NOMO-1 treated with DMSO at 0.1 percent for 48 hours (cell line): Measurements from ENCODE around the gene HNRNPA1L2.
"Not testable (repeated sequence)": the region's sequence is repeated elsewhere in the genome, so short reads cannot be mapped to it uniquely, and the experiment has no call there.

Experiments used
- DNase-seq: peaks from one replicate; lab custom pipeline; 2025; ENCODE audit not compliant: unreplicated experiment; lab: John Stamatoyannopoulos, UW

HNRNPA1L2 gene

DNA sequence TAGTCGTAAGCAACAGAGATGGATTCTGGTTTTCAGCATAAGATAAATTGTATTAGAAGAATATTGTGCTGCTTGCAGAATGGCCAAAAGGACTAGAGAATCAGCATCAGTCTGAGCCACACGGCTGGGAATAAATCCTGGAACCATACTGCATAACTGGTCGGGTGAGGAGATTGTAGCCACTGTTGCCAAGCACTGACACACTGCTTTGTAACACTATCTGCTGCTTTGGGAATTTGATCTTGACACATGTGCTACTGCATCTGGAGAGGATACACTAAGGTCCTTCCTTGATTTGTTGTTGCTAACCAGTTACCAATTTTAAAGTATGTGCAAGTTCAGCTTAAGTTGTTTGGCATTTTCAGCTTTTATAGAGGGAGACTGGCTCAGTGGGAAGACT is 1.9 kb downstream of the HNRNPA1L2 start:
- no peak for DNase-seq

DNA sequence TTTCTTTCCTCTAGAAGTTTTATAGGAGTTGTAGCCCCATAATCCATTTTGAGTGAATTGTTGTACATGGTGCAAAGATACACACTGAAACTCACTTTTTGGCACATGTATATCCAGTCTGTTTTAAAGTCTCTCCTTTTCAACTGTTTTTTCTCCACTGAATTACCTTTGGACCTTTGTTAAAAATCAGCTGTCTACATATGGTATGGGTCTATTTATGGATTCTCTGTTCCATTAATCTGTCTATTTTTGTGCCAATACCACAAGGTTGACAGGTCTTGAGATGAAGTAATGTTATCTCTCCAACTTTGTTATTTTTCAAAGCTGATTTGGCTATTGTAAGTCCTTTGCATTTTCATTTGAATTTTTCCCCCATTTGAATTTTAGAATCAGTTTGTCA is 4.7 kb downstream of the HNRNPA1L2 start:
- DNase-seq, result no peak

DNA sequence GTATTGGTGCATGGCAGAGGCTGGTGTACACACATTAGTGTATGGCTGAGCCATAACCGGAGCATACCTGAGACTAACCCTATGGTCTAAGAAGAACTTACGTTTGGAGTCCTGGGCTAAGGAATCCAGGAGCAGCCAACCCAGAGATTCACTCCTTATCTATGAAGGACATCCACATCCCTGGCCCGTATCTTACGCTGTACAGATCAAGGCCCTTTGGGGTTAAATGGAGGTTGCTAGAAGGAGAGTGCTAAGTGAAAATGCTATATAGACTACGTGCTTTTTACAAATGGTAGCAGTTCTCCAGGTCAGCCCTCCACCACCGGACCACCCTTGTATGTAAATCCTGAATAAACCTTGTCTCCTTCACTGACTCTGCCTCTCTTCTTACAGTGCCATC is 8.5 kb downstream of the HNRNPA1L2 start:
- no peak for DNase-seq

DNA sequence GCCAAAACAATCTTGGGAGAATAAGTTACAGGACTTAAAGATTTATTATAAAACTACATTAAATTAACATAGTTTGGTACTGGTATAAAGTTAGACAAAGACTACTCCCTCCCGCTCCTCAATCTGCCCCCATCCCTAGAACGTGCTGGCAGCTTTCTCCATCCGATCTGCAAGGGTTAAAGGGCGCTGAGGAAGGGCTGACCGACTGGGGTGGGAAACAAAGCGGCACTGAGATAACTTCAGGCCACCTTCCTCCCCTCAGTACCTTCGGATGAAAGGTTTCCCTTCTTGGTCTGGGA is 9.6 kb downstream of the HNRNPA1L2 start:
- no peak for DNase-seq

DNA sequence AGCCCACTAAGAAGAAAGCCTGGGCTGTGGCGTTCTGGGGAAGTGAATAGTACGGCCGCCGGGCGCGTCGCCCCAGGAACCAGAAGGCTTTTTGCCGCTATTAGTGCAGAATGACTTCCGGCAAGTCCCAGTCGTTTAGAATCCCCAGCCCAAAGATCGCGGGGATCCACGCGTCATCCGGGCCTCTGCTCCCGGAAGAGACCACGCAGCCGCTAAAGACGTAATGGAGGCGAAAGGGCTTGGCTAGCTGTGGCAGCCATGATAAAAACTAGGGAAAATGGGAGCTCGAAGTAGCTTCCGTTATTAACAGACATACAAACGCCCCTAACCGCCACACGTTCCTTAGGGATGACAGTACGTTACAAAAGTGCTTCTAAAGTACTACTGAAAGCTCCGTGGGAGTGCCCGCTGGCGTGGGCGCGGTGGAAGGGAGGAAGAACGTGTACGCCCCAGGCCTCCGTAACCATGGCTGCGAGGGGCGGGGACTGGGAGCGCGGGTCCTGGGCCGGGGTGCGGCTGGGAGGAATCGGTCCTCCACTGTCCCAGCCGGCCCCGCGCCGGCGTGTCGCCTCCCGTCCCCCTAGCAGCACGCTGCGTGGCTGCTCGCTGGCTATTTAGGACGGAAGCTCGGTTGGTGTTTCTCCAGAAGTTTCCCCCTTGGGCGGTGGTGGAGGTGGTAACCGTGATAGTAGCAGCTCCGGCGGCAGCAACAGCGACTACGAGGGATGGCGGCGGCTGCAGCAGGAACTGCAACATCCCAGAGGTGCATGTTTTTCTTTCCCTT is 10.2 kb downstream of the HNRNPA1L2 start, which contains the start of gene SUGT1:
Gene SUGT1 (plus strand): TSS at position 641 of the 784 bp plus-strand sequence. CDS start 85 bp downstream, at position 726.
- peak; percentile 95 for DNase-seq

DNA sequence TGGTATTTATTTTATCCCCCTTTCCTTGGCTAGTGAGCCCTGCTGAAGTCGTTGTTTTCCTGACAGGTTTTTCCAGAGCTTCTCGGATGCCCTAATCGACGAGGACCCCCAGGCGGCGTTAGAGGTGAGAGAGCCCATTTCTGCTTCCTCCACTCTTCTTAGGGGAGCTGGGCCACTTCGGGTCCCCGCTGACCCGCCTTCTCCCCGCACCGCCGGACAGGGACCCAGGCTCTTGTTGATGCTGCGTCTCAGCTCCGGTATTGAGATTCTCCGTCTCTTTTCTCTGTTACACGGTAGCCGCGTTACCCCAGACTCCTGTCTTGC is 10.7 kb downstream of the HNRNPA1L2 start:
- no peak for DNase-seq

DNA sequence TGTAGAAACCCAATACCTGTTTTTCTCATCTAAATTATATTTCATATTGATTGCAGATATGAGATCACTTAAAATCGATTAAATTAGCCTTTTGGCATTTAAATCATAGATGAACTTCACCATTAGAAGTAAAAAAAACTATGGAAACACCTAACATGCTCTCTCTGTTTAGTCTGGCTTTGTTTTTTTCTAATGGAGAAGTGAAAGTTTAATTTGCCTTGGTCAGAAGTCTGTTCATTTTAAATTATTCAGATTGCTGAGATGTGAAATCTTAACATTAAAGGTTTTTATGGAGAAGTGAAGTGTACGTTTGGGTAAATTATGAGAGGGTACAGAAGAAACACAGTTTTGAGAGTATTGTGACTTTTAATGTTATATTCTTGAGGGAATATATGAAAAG is 17.1 kb downstream of the HNRNPA1L2 start:
- DNase-seq, result no peak

DNA sequence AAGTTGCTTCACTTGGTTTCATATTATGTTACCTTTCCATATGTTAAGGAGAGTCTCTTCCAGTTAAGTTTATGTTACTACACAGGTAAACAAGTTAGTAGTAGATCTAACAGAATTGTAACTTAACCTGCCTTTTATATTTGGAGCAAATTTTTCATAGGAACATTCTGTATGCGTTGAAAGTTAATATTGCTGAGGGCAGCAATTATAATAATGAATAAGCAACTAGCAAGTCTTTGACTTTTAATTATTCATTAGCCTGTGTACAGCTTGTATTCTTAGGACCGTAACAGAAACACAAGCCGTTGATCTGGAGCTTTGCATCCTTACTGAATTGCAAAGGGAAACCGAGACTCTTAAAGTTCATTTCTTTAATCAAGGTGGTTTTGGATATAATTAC is 22.0 kb downstream of the HNRNPA1L2 start:
- no peak for DNase-seq

DNA sequence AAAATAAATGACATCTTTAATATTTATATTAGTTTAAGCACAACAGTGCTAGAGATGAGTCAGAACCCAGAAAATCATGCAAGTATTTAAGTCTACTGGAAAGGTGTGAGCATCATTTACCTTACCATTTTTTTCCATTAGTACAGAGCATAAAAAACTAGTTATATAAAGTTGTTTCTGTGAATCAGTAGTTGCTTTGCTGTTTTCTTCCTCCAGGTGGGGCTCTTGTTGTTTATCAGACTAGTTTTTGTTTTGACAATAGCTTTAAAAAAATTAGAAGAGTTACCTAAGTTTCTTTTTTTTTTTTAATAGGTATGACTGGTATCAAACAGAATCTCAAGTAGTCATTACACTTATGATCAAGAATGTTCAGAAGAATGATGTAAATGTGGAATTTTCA is 23.1 kb downstream of the HNRNPA1L2 start:
- no peak for DNase-seq

DNA sequence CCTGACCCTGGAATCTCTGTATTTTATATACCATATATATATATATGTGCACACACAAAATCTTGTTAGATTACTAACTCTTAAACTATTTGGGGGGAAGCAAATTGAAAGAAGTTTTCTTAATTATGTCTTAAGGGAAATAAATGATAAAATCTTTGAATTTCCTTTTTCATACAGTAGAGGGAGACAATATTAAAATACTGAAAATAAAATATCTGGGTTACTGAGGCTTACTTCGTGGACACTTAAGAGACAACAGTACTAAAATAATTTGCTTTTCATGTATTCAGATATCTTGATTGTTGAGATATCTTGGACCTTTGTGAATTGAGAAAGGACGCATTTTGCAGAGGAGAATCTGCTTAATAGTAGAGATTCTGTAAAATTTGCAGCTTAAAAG is 27.4 kb downstream of the HNRNPA1L2 start:
- DNase-seq, result no peak

DNA sequence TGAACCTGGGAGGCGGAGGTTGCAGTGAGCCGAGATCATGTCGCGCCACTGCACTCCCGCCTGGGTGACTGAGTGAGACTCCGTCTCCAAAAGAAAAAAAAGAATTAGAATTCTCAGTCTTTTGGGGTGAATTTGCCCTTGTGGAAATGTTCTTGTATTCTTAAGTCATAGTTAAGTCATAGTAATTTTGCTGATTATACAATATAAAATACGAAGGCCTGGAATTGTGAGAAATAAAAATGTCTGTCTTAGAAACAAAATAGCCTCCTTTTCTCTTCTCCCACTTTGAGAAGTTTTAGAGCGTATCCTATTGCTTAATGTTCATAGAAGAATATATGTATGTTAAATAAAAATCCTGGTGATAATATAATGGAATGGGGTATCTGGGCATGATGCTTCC is 28.5 kb downstream of the HNRNPA1L2 start:
- DNase-seq, result no peak

DNA sequence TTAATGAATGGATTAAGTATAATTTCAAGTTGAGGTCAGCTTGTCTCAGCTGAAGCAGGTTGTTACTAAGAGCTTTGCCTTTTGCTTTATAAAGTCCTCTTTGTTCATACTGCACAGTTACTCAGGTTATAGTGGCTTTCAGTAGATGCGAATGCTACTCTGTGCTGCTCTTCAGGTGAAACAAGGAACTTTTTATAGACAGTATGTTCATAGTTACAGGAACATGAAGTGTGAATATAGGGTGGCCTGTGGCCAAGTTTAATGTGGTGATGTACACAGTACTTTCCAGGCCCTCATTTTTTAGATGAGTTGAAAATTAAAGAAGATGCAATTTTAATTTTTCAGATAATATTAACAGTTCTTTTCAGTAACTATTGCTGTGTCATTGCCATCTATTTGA is 31.2 kb downstream of the HNRNPA1L2 start:
- DNase-seq, result no peak

DNA sequence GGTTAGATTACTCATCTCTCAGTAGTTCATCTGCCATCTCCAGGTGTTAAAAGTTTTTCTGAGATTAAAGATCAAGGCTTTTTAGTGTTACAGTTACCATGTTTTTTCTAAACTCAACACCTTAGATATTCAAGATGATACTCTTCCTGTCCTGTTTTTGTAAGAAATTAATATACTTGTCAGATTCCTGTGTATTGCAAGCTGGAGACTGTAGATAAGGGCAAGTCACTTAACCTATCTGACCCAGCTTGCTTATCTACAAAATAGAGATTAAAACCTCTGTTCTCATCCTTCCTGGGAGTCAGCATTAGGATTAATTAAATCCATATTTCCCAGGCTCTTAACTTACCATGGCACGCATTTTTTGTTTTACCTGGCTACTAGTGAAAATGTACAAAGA is 35.6 kb downstream of the HNRNPA1L2 start:
- no peak for DNase-seq

DNA sequence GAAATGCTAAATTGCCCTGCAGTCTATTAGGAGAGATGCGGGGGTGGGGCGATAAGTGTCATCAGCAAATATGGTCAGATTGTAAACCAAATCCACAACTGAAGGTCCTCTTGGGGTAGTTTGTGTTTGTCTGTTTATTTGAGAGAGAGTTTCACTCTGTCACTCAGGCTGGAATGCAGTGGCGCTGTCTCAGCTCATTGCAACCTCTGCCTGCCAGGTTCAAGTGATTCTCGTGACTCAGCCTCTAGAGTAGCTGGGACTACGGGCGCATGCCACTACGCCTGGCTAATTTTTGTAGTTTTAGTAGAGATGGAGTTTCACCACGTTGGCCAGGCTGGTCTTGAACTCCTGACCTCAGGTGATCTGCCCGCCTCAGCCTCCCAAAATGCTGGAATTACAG is 43.6 kb downstream of the HNRNPA1L2 start:
- DNase-seq, result not testable (repeated sequence)

DNA sequence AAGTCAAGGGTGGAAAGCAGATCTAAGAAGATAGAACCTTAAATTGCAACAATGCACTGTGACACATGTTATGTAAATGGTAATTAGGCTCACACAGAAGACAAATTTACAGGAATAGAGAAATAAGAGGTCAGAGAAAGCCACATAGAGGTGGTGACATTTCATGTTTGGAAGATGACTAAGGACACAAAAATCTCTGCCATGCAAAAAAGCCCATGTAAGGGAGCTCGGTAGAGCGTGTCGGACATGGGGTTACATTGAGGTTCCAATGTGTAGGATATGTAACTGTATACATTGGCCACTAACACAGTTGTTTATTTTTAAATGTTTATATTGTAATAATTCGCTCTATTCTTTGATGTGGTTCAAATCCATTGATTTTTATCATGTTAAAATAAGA is 44.1 kb downstream of the HNRNPA1L2 start:
- DNase-seq, result no peak
